ENCODE measurements around the gene PKNOX1. TPM values are rescaled to one million over a fixed set of nuclear protein-coding genes. Genes with fewer than 3 reads are reported as not detected.
"Not testable (repeated sequence)": the region's sequence is repeated elsewhere in the genome, so short reads cannot be mapped to it uniquely, and the experiment has no call there.

Gene PKNOX1
- total RNA-seq, 1 experiment from 2014 or later = 12.7 TPM

DNA sequence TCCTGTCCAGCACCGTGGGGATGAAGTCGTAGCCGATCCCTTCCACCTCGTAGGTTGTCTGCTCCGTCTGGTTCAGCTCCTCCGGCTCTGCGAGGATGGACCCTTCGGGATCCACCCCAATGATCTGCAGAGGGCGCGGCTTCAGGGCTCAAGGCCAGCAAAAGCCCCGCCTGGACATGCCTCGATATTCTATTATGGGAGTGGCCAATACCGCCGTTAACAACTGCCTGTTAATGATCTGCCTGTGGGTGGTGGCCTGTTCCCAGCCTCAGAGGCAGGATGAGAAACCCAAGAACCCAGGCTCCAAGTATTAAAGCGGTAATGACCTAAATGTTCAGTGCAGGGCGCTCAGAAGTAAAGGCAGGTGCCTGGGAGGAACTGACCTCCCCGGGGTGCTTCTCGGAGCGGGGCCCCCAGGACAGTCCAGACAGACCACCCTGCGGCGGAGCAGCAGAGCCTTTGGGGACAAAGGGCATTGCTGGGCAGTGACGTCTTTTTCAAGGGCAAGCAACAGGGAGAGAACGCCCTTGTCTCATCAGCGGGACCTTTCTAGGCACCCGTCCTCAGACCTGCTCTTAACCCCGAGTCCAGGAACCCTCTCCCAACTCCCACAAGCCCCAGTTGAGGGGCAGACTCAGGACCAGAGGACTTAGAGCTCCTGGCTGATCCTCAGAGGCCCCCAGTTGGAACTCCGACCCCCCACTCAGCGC is 88.7 kb downstream of the PKNOX1 start:
- H3K9ac ChIP-seq (ENCODE audit: low read length); BruUV-seq (replicated peaks); H3K4me1 ChIP-seq (ENCODE audit: control insufficient read depth in 1 of 2, insufficient read depth in 2 of 2, low read length in 2 of 2); H4K20me1 ChIP-seq (ENCODE audit: insufficient read depth); H3K79me2 ChIP-seq (ENCODE audit: insufficient read depth, low read length); H3K27me3 ChIP-seq (ENCODE audit: insufficient read depth, low read length); H3K9me3 ChIP-seq (ENCODE audit: control insufficient read depth in 1 of 2, insufficient read depth in 1 of 2, low read depth in 1 of 2, low read length in 2 of 2); RAD21 ChIA-PET (ENCODE audit: low non-redundant PET in 1 of 2, low total read pairs in 2 of 2, uncharacterized antibody in 2 of 2, unreplicated experiment in 2 of 2); H3K9me2 ChIP-seq (ENCODE audit: insufficient read depth); DNase-seq (ENCODE audit: low read depth, low spot score); H3K4me2 ChIP-seq (ENCODE audit: low read length); ATAC-seq; intact Hi-C loops (cut with micrococcal nuclease); H2AFZ ChIP-seq (ENCODE audit: low read depth, low read length, poor library complexity, severe bottlenecking); POLR2A ChIA-PET; H3K36me3 ChIP-seq (ENCODE audit: control insufficient read depth in 1 of 2, insufficient read depth in 2 of 2, low read length in 2 of 2); H3K27ac ChIP-seq (ENCODE audit: low read depth, low read length); CTCF ChIA-PET; H3K4me3 ChIP-seq (replicated peaks in 1 of 2; ENCODE audit: low read depth in 1 of 2, low read length in 2 of 2): not testable (repeated sequence)

DNA sequence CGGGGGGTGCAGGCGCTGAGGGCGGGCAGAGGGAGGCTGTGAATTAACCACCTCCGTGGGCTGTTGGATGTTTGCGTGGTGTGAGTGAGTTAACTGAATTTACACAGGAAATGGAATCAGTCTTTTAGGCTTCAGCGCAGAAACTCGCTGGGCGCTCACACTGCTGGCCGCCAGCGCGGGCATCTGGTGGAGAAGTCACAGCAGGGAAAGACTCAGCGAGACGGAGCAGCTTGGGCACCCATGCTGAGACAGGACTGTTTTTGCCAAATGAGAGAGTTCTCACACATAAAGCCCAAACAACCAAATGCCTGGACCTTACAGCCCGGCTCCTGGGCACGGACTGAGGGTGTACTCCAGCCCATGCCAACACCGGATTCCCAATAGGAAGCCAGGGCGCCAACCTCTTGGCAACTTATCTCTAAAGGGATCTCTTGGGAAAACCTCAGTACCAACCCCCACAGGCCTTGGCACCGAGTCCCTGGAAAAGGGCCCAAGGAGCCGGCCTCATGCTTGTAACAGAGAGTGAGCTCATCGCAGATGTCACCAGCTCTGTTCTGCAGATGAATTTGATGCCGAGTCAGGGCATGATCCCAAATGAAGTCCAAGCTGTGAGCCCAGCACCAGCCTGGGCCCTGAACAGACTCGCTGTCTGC is 90.0 kb downstream of the PKNOX1 start:
- ATAC-seq; intact Hi-C loops (cut with micrococcal nuclease); RAD21 ChIA-PET (ENCODE audit: low non-redundant PET in 1 of 2, low total read pairs in 2 of 2, uncharacterized antibody in 2 of 2, unreplicated experiment in 2 of 2): not testable (repeated sequence)

DNA sequence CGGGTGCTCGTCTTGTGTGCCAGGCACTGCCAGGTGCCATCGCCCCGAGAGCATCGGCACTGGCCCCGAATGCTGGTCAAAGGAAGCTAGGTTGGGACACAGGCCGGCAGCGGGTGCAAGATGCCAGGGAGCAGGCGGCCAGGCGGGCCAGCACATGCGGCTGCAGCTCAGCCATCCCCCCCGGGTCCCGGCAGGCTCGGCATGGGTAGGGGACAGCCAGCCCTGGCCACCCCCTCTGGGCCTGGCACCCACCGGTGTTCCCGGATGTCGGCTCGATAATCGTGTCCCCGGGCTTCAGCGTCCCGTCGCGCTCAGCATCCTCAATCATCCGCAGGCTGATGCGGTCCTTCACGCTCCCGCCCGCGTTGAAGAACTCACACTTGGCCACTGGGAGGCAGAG is 91.6 kb downstream of the PKNOX1 start:
- H3K9ac ChIP-seq (ENCODE audit: low read length); H3K4me3 ChIP-seq (replicated peaks in 1 of 2; ENCODE audit: low read depth in 1 of 2, low read length in 2 of 2); H3K4me1 ChIP-seq (ENCODE audit: control insufficient read depth in 1 of 2, insufficient read depth in 2 of 2, low read length in 2 of 2); H4K20me1 ChIP-seq (ENCODE audit: insufficient read depth); H3K9me3 ChIP-seq (ENCODE audit: control insufficient read depth in 1 of 2, insufficient read depth in 1 of 2, low read depth in 1 of 2, low read length in 2 of 2); CTCF ChIA-PET; H3K4me2 ChIP-seq (ENCODE audit: low read length); intact Hi-C loops (cut with micrococcal nuclease); POLR2A ChIA-PET; H3K27me3 ChIP-seq (ENCODE audit: insufficient read depth, low read length); H3K9me2 ChIP-seq (ENCODE audit: insufficient read depth); H3K36me3 ChIP-seq (ENCODE audit: control insufficient read depth in 1 of 2, insufficient read depth in 2 of 2, low read length in 2 of 2); RAD21 ChIA-PET (ENCODE audit: low non-redundant PET in 1 of 2, low total read pairs in 2 of 2, uncharacterized antibody in 2 of 2, unreplicated experiment in 2 of 2); ATAC-seq; H3K27ac ChIP-seq (ENCODE audit: low read depth, low read length); BruUV-seq (replicated peaks); H3K79me2 ChIP-seq (ENCODE audit: insufficient read depth, low read length); H2AFZ ChIP-seq (ENCODE audit: low read depth, low read length, poor library complexity, severe bottlenecking); DNase-seq (ENCODE audit: low read depth, low spot score): not testable (repeated sequence)

More for the DNA sequence above, 90.0 kb downstream of the PKNOX1 start:
- DNase-seq (ENCODE audit: low read depth, low spot score); H3K4me2 ChIP-seq (ENCODE audit: low read length); H3K79me2 ChIP-seq (ENCODE audit: insufficient read depth, low read length); H3K4me3 ChIP-seq (replicated peaks in 1 of 2; ENCODE audit: low read depth in 1 of 2, low read length in 2 of 2); POLR2A ChIA-PET; H2AFZ ChIP-seq (ENCODE audit: low read depth, low read length, poor library complexity, severe bottlenecking); BruUV-seq (replicated peaks); H3K4me1 ChIP-seq (ENCODE audit: control insufficient read depth in 1 of 2, insufficient read depth in 2 of 2, low read length in 2 of 2); H3K9me3 ChIP-seq (ENCODE audit: control insufficient read depth in 1 of 2, insufficient read depth in 1 of 2, low read depth in 1 of 2, low read length in 2 of 2); CTCF ChIA-PET; H3K9me2 ChIP-seq (ENCODE audit: insufficient read depth); H3K36me3 ChIP-seq (ENCODE audit: control insufficient read depth in 1 of 2, insufficient read depth in 2 of 2, low read length in 2 of 2); H3K27me3 ChIP-seq (ENCODE audit: insufficient read depth, low read length); H3K9ac ChIP-seq (ENCODE audit: low read length); H3K27ac ChIP-seq (ENCODE audit: low read depth, low read length); H4K20me1 ChIP-seq (ENCODE audit: insufficient read depth): not testable (repeated sequence)

DNA sequence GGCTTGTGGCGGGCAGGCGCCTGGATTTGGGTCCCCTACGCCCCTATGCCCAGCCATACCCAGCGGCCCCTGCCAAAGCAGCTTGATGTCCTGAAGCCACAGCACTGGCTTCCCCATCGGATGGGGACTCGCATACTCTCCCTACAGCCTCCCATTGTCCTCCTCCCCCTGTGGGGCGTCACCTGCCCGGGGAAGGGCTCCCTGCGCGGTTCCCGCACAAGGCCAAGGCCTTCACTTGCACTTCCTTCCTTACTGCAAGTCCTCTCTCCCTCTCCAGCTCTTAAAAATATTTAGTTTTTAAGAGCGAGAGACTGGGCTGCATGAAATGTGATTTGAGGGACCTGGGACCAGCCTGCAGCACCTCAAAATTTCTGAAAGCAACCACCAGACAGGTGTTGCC is 92.3 kb downstream of the PKNOX1 start:
- POLR2A ChIA-PET; CTCF ChIA-PET; ATAC-seq; H3K36me3 ChIP-seq (ENCODE audit: control insufficient read depth in 1 of 2, insufficient read depth in 2 of 2, low read length in 2 of 2); H3K27me3 ChIP-seq (ENCODE audit: insufficient read depth, low read length); intact Hi-C loops (cut with micrococcal nuclease); BruUV-seq (replicated peaks); H2AFZ ChIP-seq (ENCODE audit: low read depth, low read length, poor library complexity, severe bottlenecking); H3K9ac ChIP-seq (ENCODE audit: low read length); H3K4me1 ChIP-seq (ENCODE audit: control insufficient read depth in 1 of 2, insufficient read depth in 2 of 2, low read length in 2 of 2); H3K27ac ChIP-seq (ENCODE audit: low read depth, low read length); H3K9me2 ChIP-seq (ENCODE audit: insufficient read depth); H3K79me2 ChIP-seq (ENCODE audit: insufficient read depth, low read length); H3K9me3 ChIP-seq (ENCODE audit: control insufficient read depth in 1 of 2, insufficient read depth in 1 of 2, low read depth in 1 of 2, low read length in 2 of 2); RAD21 ChIA-PET (ENCODE audit: low non-redundant PET in 1 of 2, low total read pairs in 2 of 2, uncharacterized antibody in 2 of 2, unreplicated experiment in 2 of 2); H3K4me3 ChIP-seq (replicated peaks in 1 of 2; ENCODE audit: low read depth in 1 of 2, low read length in 2 of 2); H3K4me2 ChIP-seq (ENCODE audit: low read length); H4K20me1 ChIP-seq (ENCODE audit: insufficient read depth); DNase-seq (ENCODE audit: low read depth, low spot score): not testable (repeated sequence)

Data from HCT116 (cell line).